ENCODE results near the gene ZNF568.
A peak's percentile ranks its signal among the peaks of the same experiment; 100 is the strongest.

Gene ZNF568
- total RNA-seq: 1.2 to 10.7 (median 4.6) reads per million in 18 experiments

- peak; percentile 80 to 91 for DNase-seq
These were observed at the start of gene ZNF568, which contains the start of gene ZNF829 for GRCh38 chr19:36915992-36916830. Gene ZNF568, plus strand, starts transcription at chr19:36916332. Its CDS starts 6,439 bp downstream, at chr19:36922771. Gene ZNF829, minus strand, starts transcription at chr19:36916291. Its CDS starts 1,124 bp downstream, at chr19:36915167.

- DNase-seq: no peak
These were observed 38.9 kb upstream of the ZNF568 start for GRCh38 chr19:36876993-36877938.

GRCh38 chr19:36891768-36892357 is 24.3 kb upstream of the ZNF568 start:
- DNase-seq: no peak

GRCh38 chr19:36894849-36895383 is 21.2 kb upstream of the ZNF568 start:
- DNase-seq: no peak

- DNase-seq: no peak
These were observed 17.7 kb upstream of the ZNF568 start for GRCh38 chr19:36898422-36898821.

GRCh38 chr19:36916991-36917390 is 859 bp downstream of the ZNF568 start:
- no peak for DNase-seq

- DNase-seq: no peak
These were observed 2.0 kb downstream of the ZNF568 start for GRCh38 chr19:36918090-36918489.

GRCh38 chr19:36931684-36932083 is 15.6 kb downstream of the ZNF568 start:
- no peak for DNase-seq

GRCh38 chr19:36939153-36939552 is 23.0 kb downstream of the ZNF568 start:
- DNase-seq: no peak

- no peak for DNase-seq
These were observed 34.4 kb downstream of the ZNF568 start for GRCh38 chr19:36950335-36951119.

- no peak for DNase-seq
These were observed 46.2 kb downstream of the ZNF568 start for GRCh38 chr19:36962346-36962745.

GRCh38 chr19:36963280-36963679 is 47.1 kb downstream of the ZNF568 start:
- DNase-seq: no peak

GRCh38 chr19:36972571-36972970 is 56.4 kb downstream of the ZNF568 start:
- no peak for DNase-seq

GRCh38 chr19:36973021-36973843 is 57.1 kb downstream of the ZNF568 start:
- DNase-seq: peak; percentile 22 to 65

- no peak for DNase-seq
These were observed 57.7 kb downstream of the ZNF568 start for GRCh38 chr19:36973844-36974195.

- DNase-seq: no peak
These were observed 70.0 kb downstream of the ZNF568 start for GRCh38 chr19:36986131-36986530.

- DNase-seq: no peak
These were observed 70.5 kb downstream of the ZNF568 start for GRCh38 chr19:36986601-36987000.

- no peak for DNase-seq
These were observed 71.0 kb downstream of the ZNF568 start for GRCh38 chr19:36987091-36987490.

- no peak for DNase-seq
These were observed 81.2 kb downstream of the ZNF568 start for GRCh38 chr19:36997152-36997842.

GRCh38 chr19:36997843-36998235 is 81.7 kb downstream of the ZNF568 start:
- DNase-seq: no peak
